Measurements from ENCODE around the gene RHOA.

RHOA gene

DNA sequence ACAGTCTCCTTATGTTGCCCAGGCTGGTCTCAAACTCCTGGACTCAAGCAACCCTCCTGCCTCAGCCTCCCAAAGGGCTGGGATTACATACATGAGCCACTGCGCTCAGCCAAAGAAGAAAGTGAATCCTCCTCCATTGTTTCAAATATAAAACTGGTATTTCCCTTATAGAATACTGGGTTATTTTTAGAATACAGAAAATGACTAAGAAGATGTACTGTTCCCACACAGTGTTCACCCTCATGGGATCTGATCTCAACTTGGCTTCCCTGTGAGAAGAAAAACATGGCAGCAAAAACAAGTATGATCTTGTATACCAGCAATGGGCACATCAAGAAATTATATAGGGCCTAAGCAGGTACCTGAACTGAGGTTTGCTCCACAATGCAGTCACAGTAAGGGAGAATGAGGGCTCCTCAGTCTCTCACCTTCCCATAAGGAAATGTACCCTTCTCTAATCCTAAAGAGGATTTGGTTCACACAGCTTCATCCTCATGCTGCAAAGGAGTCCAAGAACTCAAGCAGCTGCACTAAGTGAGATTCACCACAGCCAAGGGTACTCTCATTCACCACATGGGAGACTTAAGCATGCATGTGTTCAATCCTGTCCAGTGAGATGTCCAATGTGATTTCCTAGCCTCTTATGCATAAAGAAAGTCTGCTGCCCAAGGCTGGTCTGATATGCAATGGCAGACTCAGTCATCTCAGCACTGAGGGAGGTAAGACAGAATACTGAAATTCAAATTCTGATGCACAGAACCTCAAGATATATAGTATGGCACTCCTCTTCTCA, 97.7 kb downstream of the RHOA start:
- no peak for DNase-seq

DNA sequence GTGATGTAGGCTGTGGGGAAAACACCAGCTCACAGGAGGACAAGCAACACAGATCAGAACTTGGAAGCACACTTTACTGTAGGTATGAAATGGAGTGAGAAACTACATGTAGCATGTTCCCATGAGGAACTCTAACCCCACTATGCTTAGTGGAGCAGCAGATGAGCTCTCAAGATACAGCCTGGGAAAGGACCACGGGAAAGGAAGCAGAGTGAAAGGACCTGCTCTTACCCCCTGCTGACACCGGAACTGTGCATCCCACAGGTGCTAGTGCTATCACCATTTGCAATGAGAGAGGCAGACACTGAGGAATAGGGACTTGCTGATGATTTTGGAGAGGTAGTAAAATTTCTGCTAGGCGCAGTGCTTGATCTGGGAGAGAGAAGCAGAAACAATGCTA, 100.5 kb downstream of the RHOA start:
- DNase-seq, result no peak

GRCh38 chr3:49310677-49311076, 101.1 kb downstream of the RHOA start:
- DNase-seq, result no peak
